Body of pancreas (tissue), 4 donors: ENCODE measurements around the gene HSDL2.

ENCODE experiments used
- POLR2A ChIP-seq, 3 donors: fragments of 450-650 bp; IDR thresholded peaks; one replicate each; pipeline ENCODE4 v1.6.1; 2016; ENCODE audit warnings: antibody characterized with exemption in 3 of 3, mild to moderate bottlenecking in 2 of 3
- TF ChIP-seq, protein P1 (sequence below), 7 experiments: fragments of 450-650 bp in 4 of 7; fragments of 200-600 bp in 3 of 7; sonication (generic) in 3 of 7; IDR thresholded peaks; one replicate each; pipeline ENCODE4 v1.5.1; 2016 to 2019; ENCODE audit warnings: antibody characterized with exemption in 7 of 7

DNA sequence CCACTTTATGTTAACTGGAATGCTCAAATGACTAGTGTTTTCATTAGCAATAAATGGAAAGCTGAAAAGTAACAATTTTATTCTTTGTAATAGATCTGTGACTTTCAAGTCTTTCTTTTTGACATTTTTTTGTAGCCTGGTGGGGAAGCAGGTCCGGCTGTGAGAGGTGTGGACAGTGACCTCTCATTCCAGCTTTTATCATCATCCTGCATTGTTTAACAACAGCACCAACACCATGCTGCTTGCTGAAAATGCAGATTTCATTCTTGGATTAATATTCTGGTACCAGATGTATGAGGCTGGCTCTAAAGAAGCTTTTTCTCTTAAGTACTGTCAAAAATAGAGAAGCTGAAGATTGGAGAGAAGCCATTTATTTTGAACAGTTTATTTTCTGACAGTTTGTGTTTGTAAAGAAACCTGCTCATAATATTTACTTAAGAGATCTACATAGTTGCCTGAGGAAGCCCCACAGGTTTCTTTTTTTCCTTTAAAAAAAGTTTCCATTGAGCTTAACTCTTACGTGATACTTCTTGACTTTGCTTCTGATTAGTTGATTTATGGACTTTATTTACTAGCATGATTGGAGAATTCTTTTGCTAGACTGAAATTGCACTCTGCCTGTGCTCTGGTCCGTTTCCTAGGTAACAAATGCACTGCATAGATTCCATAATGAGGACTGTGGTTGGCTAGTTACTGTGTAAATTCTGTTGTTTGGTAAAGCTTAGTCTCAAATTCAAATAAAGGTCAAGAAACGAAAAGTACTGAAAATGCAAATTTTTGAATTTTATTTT lies 110.2 kb downstream of the HSDL2 start:
- TF ChIP-seq, protein P1, sequence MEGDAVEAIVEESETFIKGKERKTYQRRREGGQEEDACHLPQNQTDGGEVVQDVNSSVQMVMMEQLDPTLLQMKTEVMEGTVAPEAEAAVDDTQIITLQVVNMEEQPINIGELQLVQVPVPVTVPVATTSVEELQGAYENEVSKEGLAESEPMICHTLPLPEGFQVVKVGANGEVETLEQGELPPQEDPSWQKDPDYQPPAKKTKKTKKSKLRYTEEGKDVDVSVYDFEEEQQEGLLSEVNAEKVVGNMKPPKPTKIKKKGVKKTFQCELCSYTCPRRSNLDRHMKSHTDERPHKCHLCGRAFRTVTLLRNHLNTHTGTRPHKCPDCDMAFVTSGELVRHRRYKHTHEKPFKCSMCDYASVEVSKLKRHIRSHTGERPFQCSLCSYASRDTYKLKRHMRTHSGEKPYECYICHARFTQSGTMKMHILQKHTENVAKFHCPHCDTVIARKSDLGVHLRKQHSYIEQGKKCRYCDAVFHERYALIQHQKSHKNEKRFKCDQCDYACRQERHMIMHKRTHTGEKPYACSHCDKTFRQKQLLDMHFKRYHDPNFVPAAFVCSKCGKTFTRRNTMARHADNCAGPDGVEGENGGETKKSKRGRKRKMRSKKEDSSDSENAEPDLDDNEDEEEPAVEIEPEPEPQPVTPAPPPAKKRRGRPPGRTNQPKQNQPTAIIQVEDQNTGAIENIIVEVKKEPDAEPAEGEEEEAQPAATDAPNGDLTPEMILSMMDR (IDR thresholded peaks at IDR 0.05), result no peak
- no peak for TF ChIP-seq POLR2A (IDR thresholded peaks at IDR 0.05)
